ENCODE data around the gene ENDOD1. TPM values are rescaled to one million over a fixed set of nuclear protein-coding genes. Genes with fewer than 3 reads are reported as not detected.

Gene ENDOD1
- total RNA-seq, 1 donor from 2014 or later: 4.5 TPM

DNA sequence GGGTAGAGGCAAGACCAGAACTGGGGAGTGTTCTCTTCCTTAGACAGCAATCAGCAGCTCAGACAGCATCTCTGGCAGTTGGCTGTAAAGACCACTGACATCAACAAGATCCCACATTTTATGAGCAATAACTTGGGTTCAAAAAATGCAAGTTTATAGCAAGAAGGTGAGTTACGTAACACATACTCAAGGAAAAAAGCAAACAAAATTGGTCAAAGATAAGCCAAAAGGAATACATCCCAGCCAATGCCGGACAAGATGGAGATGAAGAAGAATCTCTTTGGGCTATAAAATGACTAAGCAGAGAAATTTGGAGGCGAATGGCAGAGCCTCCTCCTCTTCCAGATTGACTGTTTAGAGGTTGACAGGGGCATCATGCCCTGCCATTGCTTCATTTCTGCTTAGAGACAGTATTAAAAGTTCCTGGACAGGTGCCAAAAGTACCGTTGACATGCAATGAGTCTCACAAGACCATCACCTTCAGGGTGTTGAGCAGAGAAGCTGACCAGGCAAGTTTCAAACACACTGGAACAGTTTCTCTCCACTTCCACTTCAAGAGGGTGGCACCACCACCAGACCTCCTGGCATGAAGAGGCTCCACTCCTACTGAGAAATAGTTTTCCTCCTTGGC is 55.9 kb downstream of the ENDOD1 start:
- H3K36me3 Mint-ChIP-seq (ENCODE audit: low read depth, unreplicated experiment): no peaks in the 10 kb centered on the region
- no peak overlapping the region for H3K27ac Mint-ChIP-seq (ENCODE audit: unreplicated experiment)
- TF ChIP-seq, protein P1, sequence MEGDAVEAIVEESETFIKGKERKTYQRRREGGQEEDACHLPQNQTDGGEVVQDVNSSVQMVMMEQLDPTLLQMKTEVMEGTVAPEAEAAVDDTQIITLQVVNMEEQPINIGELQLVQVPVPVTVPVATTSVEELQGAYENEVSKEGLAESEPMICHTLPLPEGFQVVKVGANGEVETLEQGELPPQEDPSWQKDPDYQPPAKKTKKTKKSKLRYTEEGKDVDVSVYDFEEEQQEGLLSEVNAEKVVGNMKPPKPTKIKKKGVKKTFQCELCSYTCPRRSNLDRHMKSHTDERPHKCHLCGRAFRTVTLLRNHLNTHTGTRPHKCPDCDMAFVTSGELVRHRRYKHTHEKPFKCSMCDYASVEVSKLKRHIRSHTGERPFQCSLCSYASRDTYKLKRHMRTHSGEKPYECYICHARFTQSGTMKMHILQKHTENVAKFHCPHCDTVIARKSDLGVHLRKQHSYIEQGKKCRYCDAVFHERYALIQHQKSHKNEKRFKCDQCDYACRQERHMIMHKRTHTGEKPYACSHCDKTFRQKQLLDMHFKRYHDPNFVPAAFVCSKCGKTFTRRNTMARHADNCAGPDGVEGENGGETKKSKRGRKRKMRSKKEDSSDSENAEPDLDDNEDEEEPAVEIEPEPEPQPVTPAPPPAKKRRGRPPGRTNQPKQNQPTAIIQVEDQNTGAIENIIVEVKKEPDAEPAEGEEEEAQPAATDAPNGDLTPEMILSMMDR (IDR thresholded peaks at IDR 0.05; ENCODE audit: unreplicated experiment): no peak
- H3K4me1 Mint-ChIP-seq (ENCODE audit: unreplicated experiment): peaks cover 10% of the 10 kb centered on the region
- DNase-seq (ENCODE audit: low spot score): no peak
- peaks cover 8% of the 10 kb centered on the region for H3K27me3 Mint-ChIP-seq (ENCODE audit: unreplicated experiment)
- no peak overlapping the region for H3K4me3 Mint-ChIP-seq (ENCODE audit: unreplicated experiment)
- no peaks in the 10 kb centered on the region for H3K9me3 Mint-ChIP-seq (ENCODE audit: unreplicated experiment)

DNA sequence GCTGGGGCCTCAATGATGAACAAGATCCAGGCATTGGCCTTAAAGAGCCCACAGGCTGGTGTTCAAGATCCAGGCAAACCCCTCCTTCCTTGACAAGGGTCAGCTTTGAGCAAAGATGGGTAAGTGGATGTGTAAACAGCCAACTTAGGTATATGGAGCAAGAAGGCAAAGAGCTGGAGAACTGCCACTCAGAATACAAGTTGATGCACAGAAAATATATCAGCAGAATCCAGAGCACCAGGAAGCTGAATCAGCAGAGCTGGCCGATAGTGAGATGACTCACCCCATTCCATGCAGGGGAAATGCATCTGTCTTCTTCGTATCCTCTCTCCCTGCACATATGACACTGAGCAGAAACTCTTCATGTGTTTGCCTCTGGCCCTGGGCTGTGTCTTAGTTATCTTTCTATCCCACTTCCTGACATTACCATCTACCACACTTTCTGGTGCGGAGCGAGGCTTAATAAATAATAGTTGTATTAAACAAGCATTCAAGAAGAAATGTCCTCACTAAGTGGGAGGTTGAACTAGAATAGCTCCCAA is 57.8 kb downstream of the ENDOD1 start:
- Mint-ChIP-seq H3K4me3 (ENCODE audit: unreplicated experiment) (no peak overlapping the region), H3K27me3 (ENCODE audit: unreplicated experiment) (peaks cover 10% of the 10 kb centered on the region), H3K4me1 (ENCODE audit: unreplicated experiment) (peaks cover 16% of the 10 kb centered on the region), H3K36me3 (ENCODE audit: low read depth, unreplicated experiment) (no peaks in the 10 kb centered on the region), H3K27ac (ENCODE audit: unreplicated experiment) (no peak overlapping the region), H3K9me3 (ENCODE audit: unreplicated experiment) (no peaks in the 10 kb centered on the region)
- DNase-seq (ENCODE audit: low spot score): no peak
- TF ChIP-seq, protein P1 (IDR thresholded peaks at IDR 0.05; ENCODE audit: unreplicated experiment): no peak

DNA sequence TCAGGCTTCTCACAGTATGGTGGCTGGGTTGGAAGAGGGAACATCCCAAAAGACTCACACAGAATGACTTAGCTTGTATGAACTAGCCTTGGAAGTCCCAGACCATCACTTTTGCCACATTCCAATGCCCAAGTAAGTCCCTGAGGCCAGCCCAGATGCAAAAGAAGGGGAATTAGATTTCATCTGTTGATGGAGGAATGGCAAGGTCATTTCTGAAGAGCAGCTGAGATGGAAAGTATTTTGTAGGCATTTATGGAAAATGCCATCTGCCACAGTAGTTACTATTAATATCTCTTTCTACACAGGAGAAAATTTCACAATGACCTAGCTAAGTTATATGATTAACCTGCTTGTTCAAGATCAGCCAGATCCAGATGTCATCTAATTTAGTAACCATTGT is 58.8 kb downstream of the ENDOD1 start:
- Mint-ChIP-seq H3K9me3 (ENCODE audit: unreplicated experiment) (no peaks in the 10 kb centered on the region), H3K4me1 (ENCODE audit: unreplicated experiment) (peaks cover 16% of the 10 kb centered on the region), H3K27me3 (ENCODE audit: unreplicated experiment) (peaks cover 10% of the 10 kb centered on the region), H3K4me3 (ENCODE audit: unreplicated experiment) (no peak overlapping the region), H3K36me3 (ENCODE audit: low read depth, unreplicated experiment) (no peaks in the 10 kb centered on the region), H3K27ac (ENCODE audit: unreplicated experiment) (no peak overlapping the region)
- TF ChIP-seq, protein P1 (IDR thresholded peaks at IDR 0.05; ENCODE audit: unreplicated experiment): no peak
- DNase-seq (ENCODE audit: low spot score): no peak

DNA sequence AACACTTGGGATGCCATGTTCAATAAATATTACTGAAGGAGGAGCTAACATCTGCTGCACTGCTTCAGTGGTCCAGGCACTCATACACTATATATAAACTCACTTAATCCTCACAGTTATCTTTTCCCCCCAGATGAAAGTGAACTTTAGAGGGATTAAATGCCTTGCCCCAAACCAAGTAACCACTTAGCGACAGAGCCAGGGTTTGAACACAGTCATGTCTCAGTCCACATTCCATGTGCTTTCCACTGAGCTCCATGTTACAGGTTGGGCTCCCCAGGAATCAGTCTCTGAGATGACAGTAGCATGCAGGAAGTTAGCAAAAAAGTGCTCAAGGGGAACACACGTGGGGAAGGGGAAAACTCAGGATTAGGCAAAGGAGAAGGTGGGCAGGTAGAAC is 59.3 kb downstream of the ENDOD1 start:
- Mint-ChIP-seq H3K9me3 (ENCODE audit: unreplicated experiment) (no peaks in the 10 kb centered on the region), H3K27ac (ENCODE audit: unreplicated experiment) (no peak overlapping the region), H3K4me3 (ENCODE audit: unreplicated experiment) (no peak overlapping the region), H3K36me3 (ENCODE audit: low read depth, unreplicated experiment) (no peaks in the 10 kb centered on the region), H3K27me3 (ENCODE audit: unreplicated experiment) (peaks cover 10% of the 10 kb centered on the region), H3K4me1 (ENCODE audit: unreplicated experiment) (peaks cover 22% of the 10 kb centered on the region)
- no peak for DNase-seq (ENCODE audit: low spot score)
- TF ChIP-seq, protein P1 (IDR thresholded peaks at IDR 0.05; ENCODE audit: unreplicated experiment): no peak

DNA sequence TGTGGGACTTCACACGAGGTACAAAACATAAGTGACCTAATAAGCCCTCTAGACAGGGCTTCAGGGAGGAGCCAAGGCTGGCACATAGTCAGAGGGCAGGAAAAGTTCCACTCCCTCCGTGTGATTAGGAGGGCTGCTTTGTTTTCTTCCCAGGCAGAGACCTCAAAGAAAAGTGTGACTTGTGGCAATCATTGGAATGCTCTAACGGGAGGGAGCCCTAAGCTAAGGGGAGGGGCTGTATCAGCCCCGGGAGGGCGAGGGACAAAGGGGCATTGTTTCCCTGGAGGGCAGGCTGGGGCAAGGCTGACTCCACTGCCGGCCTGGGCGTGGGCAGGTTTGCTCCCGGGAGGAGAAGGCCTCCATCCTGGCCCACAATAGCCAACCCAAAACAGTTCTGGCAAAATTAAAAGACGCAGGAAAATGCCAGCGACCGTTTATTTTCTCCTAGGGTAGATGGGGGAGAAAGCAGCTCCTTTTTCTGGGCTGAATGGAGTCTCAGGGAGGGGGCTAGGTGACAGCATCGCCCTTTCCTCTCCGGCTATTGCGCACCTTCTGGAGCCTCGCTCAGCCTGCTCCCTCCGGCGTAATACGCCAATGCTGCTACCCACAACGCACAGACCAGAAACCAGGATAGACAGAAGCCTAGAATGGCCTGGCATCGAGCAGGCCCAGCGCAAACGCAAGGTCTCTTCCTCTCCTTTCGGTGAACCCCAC is 60.2 kb downstream of the ENDOD1 start:
- Mint-ChIP-seq H3K4me1 (ENCODE audit: unreplicated experiment) (peaks cover 23% of the 10 kb centered on the region), H3K27ac (ENCODE audit: unreplicated experiment) (peak overlapping the region; percentile 78)
- TF ChIP-seq, protein P1 (IDR thresholded peaks at IDR 0.05; ENCODE audit: unreplicated experiment): no peak

More for the DNA sequence above, 60.2 kb downstream of the ENDOD1 start:
- Mint-ChIP-seq H3K36me3 (ENCODE audit: low read depth, unreplicated experiment) (no peaks in the 10 kb centered on the region), H3K4me3 (ENCODE audit: unreplicated experiment) (peak overlapping the region; percentile 90), H3K27me3 (ENCODE audit: unreplicated experiment) (peaks cover 9% of the 10 kb centered on the region), H3K9me3 (ENCODE audit: unreplicated experiment) (no peaks in the 10 kb centered on the region)
- peak; percentile 41 for DNase-seq (ENCODE audit: low spot score)

All from endothelial cell (in vitro differentiated cells).